Measurements from ENCODE around the gene AP2A1.
A peak's percentile ranks its signal among the peaks of the same experiment; 100 is the strongest.

Gene AP2A1

GRCh38 chr19:49809160-49809940 is 42.5 kb downstream of the AP2A1 start:
- H3K9me3 ChIP-seq (ENCODE audit: insufficient read depth, low read depth, low read length) = no peaks in the 10 kb centered on the region
- peak overlapping the region; percentile 15 for H4K91ac ChIP-seq (ENCODE audit: low read depth, low read length)
- WGBS (ENCODE audit: extremely low coverage, insufficient coverage, insufficient read length) = no CpG with 5 or more reads among the region's 50 CpGs
- no peak overlapping the region for H2BK120ac ChIP-seq (ENCODE audit: insufficient read depth, low read length, poor library complexity)
- no peak overlapping the region for H3K27ac ChIP-seq (ENCODE audit: low read depth, low read length)
- peak overlapping the region; percentile 18 for H2AK5ac ChIP-seq (ENCODE audit: low read length)
- H3K27me3 ChIP-seq (ENCODE audit: insufficient read depth, low read length) = no peaks in the 10 kb centered on the region
- H3K4me2 ChIP-seq (ENCODE audit: low read length) = peak overlapping the region; percentile 70
- no peak overlapping the region for H2BK5ac ChIP-seq (ENCODE audit: low read depth, low read length, poor library complexity)
- H3K79me1 ChIP-seq (ENCODE audit: low read length) = peaks cover 12% of the 10 kb centered on the region
- no peak overlapping the region for H3K4ac ChIP-seq (ENCODE audit: low read depth, low read length)
- no peak overlapping the region for H2BK12ac ChIP-seq (ENCODE audit: low read length)
- H3K18ac ChIP-seq (ENCODE audit: low read length) = peak overlapping the region; percentile 42
- peak overlapping the region; percentile 49 for H4K12ac ChIP-seq (ENCODE audit: low read depth, low read length)
- H3K14ac ChIP-seq (ENCODE audit: low read length) = peak overlapping the region; percentile 45
- H3K9ac ChIP-seq (ENCODE audit: low read length) = no peak overlapping the region
- H3K36me3 ChIP-seq (ENCODE audit: control insufficient read depth in 1 of 2, insufficient read depth in 2 of 2, low read length in 2 of 2) = peaks cover 26 to 30% of the 10 kb centered on the region in 2 experiments
- no peak overlapping the region for H3K23ac ChIP-seq (ENCODE audit: low read length)
- peak in 1 of 2 donors; percentile 27 for DNase-seq
- peaks cover 9 to 16% of the 10 kb centered on the region in 2 experiments for H3K4me1 ChIP-seq (ENCODE audit: control insufficient read depth in 1 of 2, insufficient read depth in 2 of 2, low read length in 2 of 2)
- peak overlapping the region; percentile 49 for H3K4me3 ChIP-seq (ENCODE audit: low read depth, low read length)
- peak overlapping the region; percentile 10 for H4K8ac ChIP-seq (ENCODE audit: low read depth, low read length)
- peak overlapping the region; percentile 50 for H2AFZ ChIP-seq (ENCODE audit: insufficient read depth, low read length, poor library complexity)
- peaks cover 3% of the 10 kb centered on the region for H3K79me2 ChIP-seq (ENCODE audit: control insufficient read depth, insufficient read depth, low read length, poor library complexity)

DNA sequence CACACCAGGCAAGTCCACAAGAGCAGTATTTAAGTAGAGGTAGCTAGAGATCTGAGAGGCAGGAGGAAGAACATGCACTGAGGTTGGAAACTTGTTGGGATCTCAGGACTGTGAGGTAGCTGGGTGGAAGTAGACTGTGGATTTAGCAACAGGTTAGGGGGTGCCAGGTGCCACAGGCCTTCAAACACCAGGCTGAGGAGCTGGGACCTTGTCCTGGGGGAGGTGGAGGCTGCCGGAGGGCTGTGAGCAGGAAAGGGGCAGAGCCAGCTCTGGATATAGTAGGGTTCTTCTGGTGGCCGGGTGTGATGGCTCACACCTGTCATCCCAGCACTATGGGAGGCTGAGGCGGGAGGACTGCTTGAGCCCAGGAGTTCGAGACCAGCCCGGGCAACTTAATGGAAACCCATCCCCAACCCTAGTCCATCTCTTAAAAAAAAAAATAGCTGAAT is 43.2 kb downstream of the AP2A1 start:
- Histone ChIP-seq H3K18ac (ENCODE audit: low read length) (no peak overlapping the region), H4K91ac (ENCODE audit: low read depth, low read length) (no peak overlapping the region), H3K4me1 (ENCODE audit: control insufficient read depth in 1 of 2, insufficient read depth in 2 of 2, low read length in 2 of 2) (peaks cover 9 to 16% of the 10 kb centered on the region in 2 experiments), H2AFZ (ENCODE audit: insufficient read depth, low read length, poor library complexity) (no peak overlapping the region), H2BK5ac (ENCODE audit: low read depth, low read length, poor library complexity) (no peak overlapping the region), H3K4me3 (ENCODE audit: low read depth, low read length) (no peak overlapping the region), H3K27ac (ENCODE audit: low read depth, low read length) (no peak overlapping the region), H4K12ac (ENCODE audit: low read depth, low read length) (no peak overlapping the region), H3K79me2 (ENCODE audit: control insufficient read depth, insufficient read depth, low read length, poor library complexity) (peaks cover 3% of the 10 kb centered on the region), H2BK120ac (ENCODE audit: insufficient read depth, low read length, poor library complexity) (no peak overlapping the region), H2BK12ac (ENCODE audit: low read length) (no peak overlapping the region), H3K27me3 (ENCODE audit: insufficient read depth, low read length) (no peaks in the 10 kb centered on the region), H3K9ac (ENCODE audit: low read length) (no peak overlapping the region), H3K4me2 (ENCODE audit: low read length) (no peak overlapping the region), H3K79me1 (ENCODE audit: low read length) (peaks cover 12% of the 10 kb centered on the region), H3K9me3 (ENCODE audit: insufficient read depth, low read depth, low read length) (no peaks in the 10 kb centered on the region), H2AK5ac (ENCODE audit: low read length) (no peak overlapping the region), H3K36me3 (ENCODE audit: control insufficient read depth in 1 of 2, insufficient read depth in 2 of 2, low read length in 2 of 2) (peaks cover 20 to 24% of the 10 kb centered on the region in 2 experiments), H3K4ac (ENCODE audit: low read depth, low read length) (no peak overlapping the region), H3K23ac (ENCODE audit: low read length) (no peak overlapping the region), H3K14ac (ENCODE audit: low read length) (no peak overlapping the region), H4K8ac (ENCODE audit: low read depth, low read length) (no peak overlapping the region)
- no peak for DNase-seq
- no CpG with 5 or more reads among the region's 5 CpGs for WGBS (ENCODE audit: extremely low coverage, insufficient coverage, insufficient read length)

DNA sequence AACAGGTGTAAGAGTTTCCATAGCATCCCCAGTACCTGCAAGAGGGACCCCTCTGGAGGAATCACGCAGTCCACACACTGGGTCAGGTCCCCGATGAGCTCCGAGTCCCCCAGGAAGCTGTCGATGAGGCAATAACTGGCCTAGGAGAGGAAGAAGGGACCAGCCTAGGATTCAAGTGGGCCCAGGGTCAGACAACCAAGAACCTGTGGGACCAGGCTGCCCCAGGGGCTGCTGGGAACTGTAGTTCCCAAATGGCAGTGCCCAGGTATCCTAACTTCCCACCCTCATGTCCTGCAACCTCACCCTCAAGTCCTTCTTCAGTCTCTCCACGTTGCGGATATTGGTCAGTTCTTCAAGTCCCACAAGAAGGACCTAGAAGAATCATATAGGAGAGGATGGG is 44.5 kb downstream of the AP2A1 start:
- no peak for DNase-seq
- no peak overlapping the region for H3K27ac ChIP-seq (ENCODE audit: low read depth, low read length)
- H4K12ac ChIP-seq (ENCODE audit: low read depth, low read length) = no peak overlapping the region
- H3K4me2 ChIP-seq (ENCODE audit: low read length) = no peak overlapping the region
- no peak overlapping the region for H4K91ac ChIP-seq (ENCODE audit: low read depth, low read length)
- no peak overlapping the region for H4K8ac ChIP-seq (ENCODE audit: low read depth, low read length)
- H3K79me1 ChIP-seq (ENCODE audit: low read length) = peaks cover 12% of the 10 kb centered on the region
- H3K14ac ChIP-seq (ENCODE audit: low read length) = no peak overlapping the region
- H3K18ac ChIP-seq (ENCODE audit: low read length) = no peak overlapping the region
- H3K23ac ChIP-seq (ENCODE audit: low read length) = no peak overlapping the region
- H2AK5ac ChIP-seq (ENCODE audit: low read length) = no peak overlapping the region
- no peak overlapping the region for H2BK120ac ChIP-seq (ENCODE audit: insufficient read depth, low read length, poor library complexity)
- H3K9ac ChIP-seq (ENCODE audit: low read length) = no peak overlapping the region
- WGBS (ENCODE audit: extremely low coverage, insufficient coverage, insufficient read length) = no CpG with 5 or more reads among the region's 6 CpGs
- H3K27me3 ChIP-seq (ENCODE audit: insufficient read depth, low read length) = no peaks in the 10 kb centered on the region
- H3K36me3 ChIP-seq (ENCODE audit: control insufficient read depth in 1 of 2, insufficient read depth in 2 of 2, low read length in 2 of 2) = peaks cover 8 to 13% of the 10 kb centered on the region in 2 experiments
- no peak overlapping the region for H2AFZ ChIP-seq (ENCODE audit: insufficient read depth, low read length, poor library complexity)
- H3K79me2 ChIP-seq (ENCODE audit: control insufficient read depth, insufficient read depth, low read length, poor library complexity) = peaks cover 3% of the 10 kb centered on the region
- no peak overlapping the region for H2BK5ac ChIP-seq (ENCODE audit: low read depth, low read length, poor library complexity)
- no peak overlapping the region for H3K4ac ChIP-seq (ENCODE audit: low read depth, low read length)
- H3K4me1 ChIP-seq (ENCODE audit: control insufficient read depth in 1 of 2, insufficient read depth in 2 of 2, low read length in 2 of 2) = peaks cover 9 to 16% of the 10 kb centered on the region in 2 experiments
- H3K4me3 ChIP-seq (ENCODE audit: low read depth, low read length) = no peak overlapping the region
- no peak overlapping the region for H2BK12ac ChIP-seq (ENCODE audit: low read length)
- no peaks in the 10 kb centered on the region for H3K9me3 ChIP-seq (ENCODE audit: insufficient read depth, low read depth, low read length)

DNA sequence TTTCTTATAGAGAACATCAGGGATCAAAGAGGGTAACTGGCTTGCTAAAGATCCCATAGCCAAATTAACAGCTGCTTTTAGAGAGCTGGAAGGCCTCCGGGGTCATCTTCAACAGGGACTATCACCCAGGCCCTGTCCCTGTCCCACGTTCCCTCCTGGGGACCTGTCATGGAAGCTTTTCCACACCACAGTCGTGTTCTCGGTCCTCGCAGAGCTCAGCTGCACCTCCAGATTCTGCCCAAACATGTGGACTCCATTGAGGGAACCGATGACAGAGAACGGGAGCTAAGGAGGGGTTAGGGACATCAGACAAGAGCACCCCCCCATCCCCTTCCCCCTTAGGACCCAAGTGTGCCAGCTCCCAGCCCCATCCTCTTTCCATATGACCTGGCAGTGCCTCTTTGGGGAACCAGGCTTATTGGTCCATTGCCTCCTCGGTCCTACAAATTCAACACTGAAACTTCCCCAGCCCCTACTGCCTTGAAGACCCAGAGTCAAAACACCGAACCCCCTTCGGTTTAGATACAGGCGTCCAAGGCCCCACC is 45.7 kb downstream of the AP2A1 start:
- Histone ChIP-seq H3K4me2 (ENCODE audit: low read length) (peak overlapping the region; percentile 73), H3K79me2 (ENCODE audit: control insufficient read depth, insufficient read depth, low read length, poor library complexity) (peaks cover 3% of the 10 kb centered on the region), H4K8ac (ENCODE audit: low read depth, low read length) (peak overlapping the region; percentile 93), H2AK5ac (ENCODE audit: low read length) (peak overlapping the region; percentile 44), H2BK5ac (ENCODE audit: low read depth, low read length, poor library complexity) (peak overlapping the region; percentile 54), H3K79me1 (ENCODE audit: low read length) (peaks cover 12% of the 10 kb centered on the region), H3K4ac (ENCODE audit: low read depth, low read length) (peak overlapping the region; percentile 58), H3K14ac (ENCODE audit: low read length) (peak overlapping the region; percentile 80), H2BK120ac (ENCODE audit: insufficient read depth, low read length, poor library complexity) (peak overlapping the region; percentile 87), H3K27me3 (ENCODE audit: insufficient read depth, low read length) (no peaks in the 10 kb centered on the region), H3K18ac (ENCODE audit: low read length) (peak overlapping the region; percentile 64), H3K27ac (ENCODE audit: low read depth, low read length) (no peak overlapping the region), H3K9ac (ENCODE audit: low read length) (peak overlapping the region; percentile 17), H4K12ac (ENCODE audit: low read depth, low read length) (peak overlapping the region; percentile 85), H4K91ac (ENCODE audit: low read depth, low read length) (peak overlapping the region; percentile 84), H2BK12ac (ENCODE audit: low read length) (no peak overlapping the region), H3K4me3 (ENCODE audit: low read depth, low read length) (peak overlapping the region; percentile 73), H3K36me3 (ENCODE audit: control insufficient read depth in 1 of 2, insufficient read depth in 2 of 2, low read length in 2 of 2) (peaks cover 2 to 4% of the 10 kb centered on the region in 2 experiments), H3K4me1 (ENCODE audit: control insufficient read depth in 1 of 2, insufficient read depth in 2 of 2, low read length in 2 of 2) (peaks cover 9 to 16% of the 10 kb centered on the region in 2 experiments), H3K9me3 (ENCODE audit: insufficient read depth, low read depth, low read length) (no peaks in the 10 kb centered on the region), H2AFZ (ENCODE audit: insufficient read depth, low read length, poor library complexity) (peak overlapping the region; percentile 94), H3K23ac (ENCODE audit: low read length) (no peak overlapping the region)
- no CpG with 5 or more reads among the region's 11 CpGs for WGBS (ENCODE audit: extremely low coverage, insufficient coverage, insufficient read length)
- no peak for DNase-seq
